HG03097 (cell line): ENCODE results near the gene ZSCAN10.
"Not testable (repeated sequence)": the region's sequence is repeated elsewhere in the genome, so short reads cannot be mapped to it uniquely, and the experiment has no call there.

Experiments used
- ATAC-seq: cut with Tn5 transposase; IDR thresholded peaks from one replicate; pipeline ENCODE4 v1.9.1; 2021; ENCODE audit not compliant: unreplicated experiment, low FRiP score

The ZSCAN10 gene

GRCh38 chr16:3086596-3087242 lies 12.4 kb downstream of the ZSCAN10 start:
- ATAC-seq: no peak

DNA sequence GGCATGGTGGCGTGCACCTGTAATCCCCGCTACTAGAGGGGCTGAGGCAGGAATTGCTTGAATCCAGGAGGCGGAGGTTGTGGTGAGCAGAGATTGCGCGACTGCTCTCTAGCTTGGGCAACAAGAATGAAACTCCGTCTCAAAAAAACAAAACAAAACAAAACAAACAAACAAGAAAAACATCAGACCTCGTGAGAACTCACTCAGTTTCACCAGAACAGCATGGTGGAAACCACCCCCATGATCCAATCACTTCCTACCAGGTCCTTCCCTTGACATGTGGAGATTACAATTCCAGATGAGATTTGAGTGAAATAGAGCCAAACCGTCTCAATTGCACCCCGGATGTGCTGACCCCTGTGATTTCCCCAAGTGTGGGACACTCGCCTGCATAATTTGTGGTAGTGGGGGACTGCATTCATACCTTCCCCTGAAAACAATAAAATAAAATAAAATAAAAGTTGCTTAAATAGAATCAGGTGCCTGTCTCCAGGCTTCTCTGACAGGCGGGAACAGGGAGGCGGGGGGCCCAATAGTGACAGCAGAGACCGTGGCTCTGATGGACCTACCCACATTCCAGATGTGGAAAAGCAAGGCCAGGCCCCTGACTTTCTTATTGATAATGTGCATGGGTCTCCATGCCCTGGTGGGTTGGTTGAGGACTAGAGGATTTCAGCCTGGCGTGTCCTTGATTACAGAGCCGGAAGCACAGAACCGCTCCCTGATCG lies 13.1 kb downstream of the ZSCAN10 start:
- ATAC-seq: no peak

GRCh38 chr16:3084969-3085670 lies 14.0 kb downstream of the ZSCAN10 start:
- ATAC-seq: no peak

DNA sequence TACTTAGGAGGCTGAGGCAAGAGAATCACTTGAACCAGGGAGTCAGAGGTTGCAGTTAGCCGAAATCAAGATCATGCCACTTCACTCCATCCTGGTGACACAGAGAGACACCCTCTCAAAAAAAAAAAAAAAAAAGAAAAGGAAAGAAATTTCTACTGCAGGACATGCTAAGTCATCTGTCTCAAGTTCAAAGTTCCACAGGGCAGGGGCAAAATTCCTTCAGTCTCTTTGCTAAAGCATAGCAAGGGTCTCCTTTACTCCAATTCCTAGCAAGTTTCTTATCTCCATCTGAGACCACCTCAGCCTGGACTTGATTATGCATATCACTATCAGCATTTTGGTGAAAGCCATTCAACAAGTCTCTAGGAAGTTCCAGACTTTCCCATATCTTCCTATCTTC lies 14.6 kb downstream of the ZSCAN10 start:
- no peak for ATAC-seq

GRCh38 chr16:3083408-3083807 lies 15.7 kb downstream of the ZSCAN10 start:
- ATAC-seq: not testable (repeated sequence)

GRCh38 chr16:3081957-3082356 lies 17.1 kb downstream of the ZSCAN10 start:
- ATAC-seq: not testable (repeated sequence)

GRCh38 chr16:3080024-3080423 lies 19.1 kb downstream of the ZSCAN10 start:
- ATAC-seq: no peak

- no peak for ATAC-seq
Observed at GRCh38 chr16:3076577-3076976, 22.5 kb downstream of the ZSCAN10 start.

- ATAC-seq: not testable (repeated sequence)
Observed at GRCh38 chr16:3075946-3076345, 23.1 kb downstream of the ZSCAN10 start.

DNA sequence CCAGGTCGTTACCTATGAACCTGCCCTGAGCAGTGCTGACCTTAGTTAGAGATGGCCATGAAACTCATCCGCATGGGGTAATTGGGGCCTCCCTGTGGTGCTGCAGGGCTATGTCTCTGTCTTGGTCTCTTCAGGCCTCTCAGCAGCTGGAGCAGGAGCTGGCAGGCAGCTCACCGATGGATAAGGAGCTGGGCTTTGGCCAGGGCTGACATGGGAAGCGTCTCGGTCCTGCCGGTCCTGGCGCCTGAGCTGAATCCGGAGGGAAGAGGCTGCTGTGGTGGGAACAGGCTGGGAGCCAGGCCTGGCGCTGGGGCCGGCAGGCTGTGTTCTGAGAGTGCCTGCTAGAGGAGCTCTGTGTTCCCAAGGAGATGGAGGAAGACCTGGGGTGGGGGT lies 23.6 kb downstream of the ZSCAN10 start:
- ATAC-seq: no peak

GRCh38 chr16:3074860-3075522 lies 24.1 kb downstream of the ZSCAN10 start:
- peak; percentile 63 for ATAC-seq

DNA sequence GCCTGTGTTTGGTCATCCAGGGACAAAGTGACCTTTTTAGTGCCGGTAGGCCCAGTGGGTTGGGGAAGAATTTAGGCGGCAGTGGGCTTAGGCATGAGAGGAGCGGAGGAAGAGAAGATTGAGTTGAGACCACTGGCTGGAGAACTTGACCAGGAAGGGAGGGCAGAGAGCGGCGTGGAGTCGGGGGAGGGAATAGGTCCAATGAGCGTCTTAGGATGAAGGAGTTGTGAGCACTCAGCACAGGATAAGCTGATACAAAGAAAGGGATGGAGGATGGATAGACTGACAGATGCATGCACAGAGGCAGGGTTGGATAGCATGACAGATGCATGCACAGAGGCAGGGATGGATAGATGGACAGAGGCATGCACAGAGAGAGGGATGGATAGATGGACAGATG lies 25.6 kb downstream of the ZSCAN10 start:
- no peak for ATAC-seq

GRCh38 chr16:3072576-3073263 lies 26.4 kb downstream of the ZSCAN10 start:
- not testable (repeated sequence) for ATAC-seq

GRCh38 chr16:3072148-3072547 lies 26.9 kb downstream of the ZSCAN10 start:
- not testable (repeated sequence) for ATAC-seq

DNA sequence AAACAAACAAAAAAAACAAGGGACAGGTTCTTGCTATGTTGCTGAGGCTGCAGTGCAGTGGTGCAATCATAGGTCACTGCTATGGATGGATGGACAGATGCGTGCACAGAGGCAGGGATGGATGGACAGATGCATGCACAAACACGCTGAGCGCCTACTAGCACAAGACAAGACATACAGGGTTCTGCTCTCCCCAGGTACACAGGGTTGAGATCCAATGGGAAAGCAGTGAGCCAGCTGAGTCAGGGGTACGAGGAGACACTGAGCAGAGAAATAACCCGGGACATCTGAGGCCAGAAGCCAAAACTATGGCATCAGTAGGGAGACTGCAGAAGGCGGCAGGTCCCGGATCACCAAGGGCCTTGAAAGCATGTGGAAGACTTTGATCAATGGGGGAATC lies 27.4 kb downstream of the ZSCAN10 start:
- ATAC-seq: no peak

GRCh38 chr16:3070608-3071111 lies 28.4 kb downstream of the ZSCAN10 start:
- ATAC-seq: no peak

DNA sequence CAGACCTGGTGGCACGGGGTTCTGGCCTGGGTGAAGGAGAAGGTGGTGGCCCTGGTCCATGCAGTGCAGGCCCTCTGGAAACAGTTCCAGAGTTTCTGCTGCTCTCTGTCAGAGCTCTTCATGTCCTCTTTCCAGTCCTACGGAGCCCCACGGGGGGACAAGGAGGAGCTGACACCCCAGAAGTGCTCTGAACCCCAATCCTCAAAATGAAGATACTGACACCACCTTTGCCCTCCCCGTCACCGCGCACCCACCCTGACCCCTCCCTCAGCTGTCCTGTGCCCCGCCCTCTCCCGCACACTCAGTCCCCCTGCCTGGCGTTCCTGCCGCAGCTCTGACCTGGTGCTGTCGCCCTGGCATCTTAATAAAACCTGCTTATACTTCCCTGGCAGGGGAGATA lies 29.9 kb downstream of the ZSCAN10 start:
- ATAC-seq: not testable (repeated sequence)

GRCh38 chr16:3068487-3068886 lies 30.6 kb downstream of the ZSCAN10 start:
- no peak for ATAC-seq

DNA sequence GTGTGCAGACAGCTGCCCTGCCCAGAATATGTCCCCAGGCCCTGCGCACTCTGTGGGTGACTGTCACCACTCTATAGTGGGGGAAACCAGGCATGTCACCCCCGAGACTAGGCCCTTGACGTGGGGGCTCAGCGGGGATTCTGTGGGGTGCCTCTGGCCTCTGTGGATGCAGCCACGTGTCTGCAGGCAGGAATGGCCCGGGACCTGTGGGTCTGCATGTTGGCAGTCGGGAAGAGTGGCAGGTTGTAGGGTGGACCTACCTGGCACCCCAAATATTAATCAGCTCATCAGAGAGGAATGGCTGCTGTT lies 32.7 kb downstream of the ZSCAN10 start:
- no peak for ATAC-seq

DNA sequence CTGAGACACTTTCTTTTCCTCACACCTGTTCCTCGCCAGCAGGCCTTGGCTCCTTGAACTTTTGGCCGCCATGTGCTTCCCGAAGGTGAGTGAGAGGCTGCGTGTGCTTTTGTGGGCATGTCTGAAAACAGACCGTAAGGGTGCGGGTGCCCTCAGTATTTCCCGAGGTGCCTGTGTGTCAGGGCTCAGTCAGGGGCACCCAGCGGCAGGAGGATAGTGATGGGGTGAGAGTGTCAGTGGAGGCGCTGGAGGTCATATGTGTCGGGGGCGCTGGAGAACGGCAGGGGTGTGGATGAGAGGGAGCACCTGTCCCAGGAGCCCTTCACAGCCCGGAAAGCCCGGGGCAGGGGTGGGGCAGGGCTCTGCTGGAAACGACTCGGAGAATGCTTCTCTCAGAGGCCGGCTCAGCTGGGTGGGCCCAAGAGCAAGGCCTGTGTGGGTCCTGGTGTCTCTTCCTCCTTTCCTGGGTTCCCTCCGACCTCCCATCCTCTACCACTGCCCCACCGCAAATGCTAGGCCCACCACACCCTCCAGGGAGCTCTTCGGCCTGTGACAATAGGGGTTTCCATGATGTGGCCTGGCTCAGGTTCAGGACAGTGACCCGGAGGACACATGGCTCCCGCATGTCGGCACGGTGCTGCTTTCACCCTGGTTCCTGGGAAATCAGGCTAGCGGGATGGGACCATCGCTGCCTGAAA lies 33.2 kb downstream of the ZSCAN10 start:
- no peak for ATAC-seq
